Stomach (tissue), 9 donors: ENCODE measurements around the gene ZFHX3. TPM values are rescaled to one million over a fixed set of nuclear protein-coding genes. Genes with fewer than 3 reads are reported as not detected.

Source experiments
- DNase-seq, 2 donors: peaks; one replicate each; pipeline versions ENCODE4 v3.0.0 to v3.0.0-alpha.2; 2013 to 2019
- H3K27ac ChIP-seq, 5 donors: fragments of 200-600 bp in 4 of 5; sonication (generic) in 4 of 5; one replicate each; pipeline ENCODE4 v1.5.1; 2013 to 2019; ENCODE audit warnings: mild to moderate bottlenecking in 1 of 5, moderate library complexity in 1 of 5
- H3K27me3 ChIP-seq, 3 donors: fragments of 200-600 bp; sonication (generic); one replicate each; pipeline ENCODE4 v1.5.1; 2017 to 2019; ENCODE audit warnings: mixed run types in 1 of 3
- H3K36me3 ChIP-seq, 4 donors: fragments of 200-600 bp; sonication (generic); 1 replicate in 3 of 4; 2 replicates in 1 of 4; pipeline ENCODE4 v1.5.1; 2016 to 2019
- H3K4me1 ChIP-seq, 4 donors: fragments of 200-600 bp; sonication (generic); one replicate each; pipeline ENCODE4 v1.5.1; 2016 to 2019
- H3K4me3 ChIP-seq, 4 donors: fragments of 200-600 bp; sonication (generic) in 3 of 4; one replicate each; pipeline ENCODE4 v1.5.1; 2016 to 2019; ENCODE audit warnings: mild to moderate bottlenecking in 1 of 4
- H3K9me3 ChIP-seq, 4 donors: fragments of 200-600 bp; sonication (generic); one replicate each; pipeline ENCODE4 v1.5.1; 2016 to 2019
- EP300 ChIP-seq: sonication (generic); formaldehyde crosslinking; IDR thresholded peaks from one replicate; pipeline ENCODE4 v1.6.1; 2017; ENCODE audit warnings: antibody characterized with exemption
- POLR2A ChIP-seq, 4 donors: fragments of 450-650 bp; IDR thresholded peaks; one replicate each; pipeline ENCODE4 v1.6.1; 2016; ENCODE audit warnings: antibody characterized with exemption in 4 of 4, control low read depth in 2 of 4, mild to moderate bottlenecking in 1 of 4, moderate library complexity in 1 of 4
- POLR2AphosphoS5 ChIP-seq, 3 donors: sonication (generic); formaldehyde crosslinking; IDR thresholded peaks; one replicate each; pipeline ENCODE4 v1.6.1; 2016; ENCODE audit warnings: antibody characterized with exemption in 3 of 3
- WGBS, 5 donors: extraction: QIAGEN DNeasy Blood & Tissue Kit in 3 of 5; methylation state at CpG; one replicate each; pipeline versions ENCODE4 v1.1.5 to v1.1.7; 2013 to 2018; 5-methylcytosine and 5-hydroxymethylcytosine counted together
- intact Hi-C: fragments of 100-400 bp; cut with DNase I; formaldehyde crosslinking; loops from one replicate; pipeline ENCODE4 v1.15.1; 2023; ENCODE audit warnings: low total_unique reads
- polyA plus RNA-seq, 3 donors: library from polyadenylated mRNA; stranded (reverse); fragments of 200-250 nt; gene quantifications; one replicate each; pipeline ENCODE4 v1.2.3, GENCODE V29; 2013
- total RNA-seq, 5 donors: library from RNA; depleted of rRNA; stranded (reverse); fragments of >200 nt; gene quantifications; one replicate each; pipeline versions ENCODE4 v1.1.0 to v1.2.3, GENCODE V29; 2014 to 2016
- TF ChIP-seq, protein P1 (sequence below), 7 experiments: fragments of 450-650 bp in 4 of 7; fragments of 200-600 bp in 3 of 7; sonication (generic) in 3 of 7; IDR thresholded peaks; one replicate each; pipeline ENCODE4 v1.5.1; 2016 to 2019; ENCODE audit warnings: antibody characterized with exemption in 7 of 7, control low read depth in 2 of 7, mild to moderate bottlenecking in 1 of 7
- donor health status: healthy with polysubstance abuse.
- donor health status: Bipolar disorder and iron deficiency.
- donor health status: healthy.

The ZFHX3 gene
- total and polyA plus RNA-seq, 8 donors, result 1.1 to 27.5 (median 11.8) TPM

DNA sequence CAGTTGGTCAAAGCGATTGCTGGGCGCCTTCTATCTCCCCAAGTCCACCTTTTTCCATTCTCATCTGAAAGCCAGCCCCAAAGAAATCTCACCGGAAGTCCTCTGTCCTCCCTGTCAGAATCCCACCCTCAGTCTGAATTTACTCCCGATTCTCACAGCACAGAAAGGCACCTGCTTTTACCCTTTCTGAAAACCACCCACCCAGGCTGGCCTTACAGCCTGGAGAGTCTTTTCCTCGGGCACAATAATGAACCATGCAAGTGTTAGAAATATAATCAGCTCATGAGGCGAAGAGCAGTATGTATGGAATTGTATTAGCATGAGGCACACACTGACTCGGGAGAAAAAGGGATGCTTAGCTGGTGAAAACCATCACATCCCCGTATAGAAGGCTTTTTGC, 1.2 kb upstream of the ZFHX3 start:
- intact Hi-C loops, result loop anchor here (10.0 kb wide), 1 partner anchor 204 kb away; no protein-coding TSS in a partner anchor
- peaks cover 0 to 18% (median 0%) of the 10 kb centered on the region in 3 donors for H3K27me3 ChIP-seq
- peak overlapping the region; percentile 39 to 98 (median 93) for H3K27ac ChIP-seq
- no peaks in the 10 kb centered on the region for H3K9me3 ChIP-seq
- no peak for DNase-seq
- TF ChIP-seq EP300, result no peak
- no peak for TF ChIP-seq POLR2AphosphoS5 (IDR thresholded peaks at IDR 0.05)
- TF ChIP-seq POLR2A (IDR thresholded peaks at IDR 0.05), result no peak
- TF ChIP-seq, protein P1, sequence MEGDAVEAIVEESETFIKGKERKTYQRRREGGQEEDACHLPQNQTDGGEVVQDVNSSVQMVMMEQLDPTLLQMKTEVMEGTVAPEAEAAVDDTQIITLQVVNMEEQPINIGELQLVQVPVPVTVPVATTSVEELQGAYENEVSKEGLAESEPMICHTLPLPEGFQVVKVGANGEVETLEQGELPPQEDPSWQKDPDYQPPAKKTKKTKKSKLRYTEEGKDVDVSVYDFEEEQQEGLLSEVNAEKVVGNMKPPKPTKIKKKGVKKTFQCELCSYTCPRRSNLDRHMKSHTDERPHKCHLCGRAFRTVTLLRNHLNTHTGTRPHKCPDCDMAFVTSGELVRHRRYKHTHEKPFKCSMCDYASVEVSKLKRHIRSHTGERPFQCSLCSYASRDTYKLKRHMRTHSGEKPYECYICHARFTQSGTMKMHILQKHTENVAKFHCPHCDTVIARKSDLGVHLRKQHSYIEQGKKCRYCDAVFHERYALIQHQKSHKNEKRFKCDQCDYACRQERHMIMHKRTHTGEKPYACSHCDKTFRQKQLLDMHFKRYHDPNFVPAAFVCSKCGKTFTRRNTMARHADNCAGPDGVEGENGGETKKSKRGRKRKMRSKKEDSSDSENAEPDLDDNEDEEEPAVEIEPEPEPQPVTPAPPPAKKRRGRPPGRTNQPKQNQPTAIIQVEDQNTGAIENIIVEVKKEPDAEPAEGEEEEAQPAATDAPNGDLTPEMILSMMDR (IDR thresholded peaks at IDR 0.05), result no peak
- H3K4me1 ChIP-seq, result peaks cover 30 to 92% (median 64%) of the 10 kb centered on the region in 4 donors
- H3K36me3 ChIP-seq, result no peaks in the 10 kb centered on the region
- 79 to 86% (median 84%) methylated on average over 8 of the region's 8 CpGs for WGBS, 5 donors
- peak overlapping the region in 2 of 4 donors; percentile 77 to 80 for H3K4me3 ChIP-seq

DNA sequence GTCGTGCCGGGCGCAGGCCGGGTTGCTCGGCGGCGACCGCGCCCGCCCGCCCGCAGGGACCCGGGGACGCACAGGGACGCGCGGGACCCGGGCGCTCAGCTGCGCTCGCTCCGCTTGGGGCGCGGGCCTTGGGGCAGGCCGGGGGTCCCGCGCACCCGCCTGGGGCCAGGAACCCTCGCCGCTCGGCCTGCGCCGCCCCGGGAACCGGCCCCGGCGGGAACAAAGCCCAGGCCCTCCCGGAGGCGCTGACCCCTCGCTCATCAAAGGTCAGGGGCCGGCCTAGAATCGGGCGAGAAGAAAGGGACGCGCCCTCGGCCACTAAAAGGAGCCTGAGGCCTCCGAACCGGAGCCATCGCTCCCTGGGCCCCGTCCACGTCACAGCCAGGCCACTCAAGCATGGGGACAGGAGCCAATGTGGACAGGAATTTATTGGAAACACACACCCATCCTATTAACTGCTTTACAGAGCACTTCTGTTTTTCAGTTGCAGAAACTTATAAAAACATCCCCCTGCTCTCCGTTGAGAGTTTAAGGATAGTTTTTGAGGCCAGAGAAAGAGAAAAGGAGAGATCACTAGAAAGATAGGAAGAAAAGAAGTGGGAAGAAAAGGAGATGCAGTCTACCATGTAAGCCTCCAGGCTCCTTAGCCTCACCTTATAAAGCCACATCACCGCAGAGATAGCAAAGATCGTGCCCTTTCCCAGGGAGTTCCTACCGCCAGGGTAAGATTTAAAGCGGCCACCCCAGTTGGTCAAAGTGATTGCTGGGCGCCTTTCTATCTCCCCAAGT, 558 bp upstream of the ZFHX3 start:
- peaks cover 24 to 92% (median 64%) of the 10 kb centered on the region in 4 donors for H3K4me1 ChIP-seq
- 4 to 24% (median 8%) methylated on average over 14 to 57 of the region's 57 CpGs for WGBS, 5 donors
- intact Hi-C loops, result loop anchor here (10.0 kb wide), 1 partner anchor 204 kb away; no protein-coding TSS in a partner anchor
- TF ChIP-seq POLR2A (IDR thresholded peaks at IDR 0.05), result no peak
- peak in 2 of 3 donors; percentile 12 to 19 for TF ChIP-seq POLR2AphosphoS5 (IDR thresholded peaks at IDR 0.05)
- TF ChIP-seq, protein P1 (IDR thresholded peaks at IDR 0.05), result no peak
- no peak for TF ChIP-seq EP300
- peak overlapping the region; percentile 74 to 80 (median 77) for H3K4me3 ChIP-seq
- H3K27ac ChIP-seq, result peak overlapping the region; percentile 91 to 98 (median 96)
- DNase-seq, result peak; percentile 50 to 73
- H3K36me3 ChIP-seq, result no peaks in the 10 kb centered on the region
- peaks cover 0 to 18% (median 0%) of the 10 kb centered on the region in 3 donors for H3K27me3 ChIP-seq
- no peaks in the 10 kb centered on the region for H3K9me3 ChIP-seq

DNA sequence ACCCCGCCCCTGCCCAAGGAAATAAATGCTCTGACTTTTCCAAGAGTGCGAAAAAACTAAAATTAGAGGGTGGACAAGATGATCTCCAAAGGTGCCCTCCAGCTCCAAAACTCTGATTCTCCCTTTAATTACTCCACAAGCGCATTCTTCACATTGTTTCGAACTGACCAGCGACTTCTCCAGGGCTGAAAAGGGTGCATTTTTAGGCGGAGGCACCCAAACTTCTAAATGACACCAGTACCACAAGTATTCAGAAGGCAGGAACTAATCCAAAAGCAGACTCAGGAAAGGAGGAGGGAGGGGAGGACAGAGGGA, 750 bp downstream of the ZFHX3 start:
- no peak for DNase-seq
- TF ChIP-seq POLR2A (IDR thresholded peaks at IDR 0.05) (no peak), EP300 (no peak), POLR2AphosphoS5 (IDR thresholded peaks at IDR 0.05) (peak in 1 of 3 donors; percentile 12)
- TF ChIP-seq, protein P1 (IDR thresholded peaks at IDR 0.05), result no peak
- WGBS, 5 donors, result 41 to 57% (median 49%) methylated on average over 6 of the region's 6 CpGs
- no peaks in the 10 kb centered on the region for H3K9me3 ChIP-seq
- H3K27me3 ChIP-seq, result peaks cover 0 to 18% (median 0%) of the 10 kb centered on the region in 3 donors
- peak overlapping the region; percentile 74 to 80 (median 77) for H3K4me3 ChIP-seq
- H3K4me1 ChIP-seq, result peaks cover 22 to 95% (median 67%) of the 10 kb centered on the region in 4 donors
- intact Hi-C loops, result loop anchor here (10.0 kb wide), 1 partner anchor 202 kb away; no protein-coding TSS in a partner anchor
- H3K27ac ChIP-seq, result peak overlapping the region; percentile 91 to 98 (median 96)
- no peaks in the 10 kb centered on the region for H3K36me3 ChIP-seq

DNA sequence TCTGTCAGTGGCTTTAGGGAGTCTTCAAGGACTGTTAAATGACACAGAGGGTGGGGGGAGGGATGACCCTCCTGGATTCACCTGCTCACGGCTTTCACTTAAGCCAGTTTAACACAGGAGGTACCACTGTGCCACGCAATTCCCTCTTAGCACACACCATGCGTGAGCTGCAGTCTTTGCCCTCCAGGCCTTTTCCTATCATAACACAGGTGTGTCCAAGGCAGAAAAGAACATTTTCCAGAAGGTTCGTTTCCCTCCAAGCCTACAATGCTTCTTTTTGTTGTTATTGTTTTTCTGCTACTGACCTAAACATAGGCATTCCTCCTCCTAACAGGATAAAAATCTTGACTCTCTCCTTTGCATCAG, 1.1 kb downstream of the ZFHX3 start:
- no peaks in the 10 kb centered on the region for H3K9me3 ChIP-seq
- DNase-seq, result no peak
- peaks cover 22 to 94% (median 68%) of the 10 kb centered on the region in 4 donors for H3K4me1 ChIP-seq
- H3K4me3 ChIP-seq, result peak overlapping the region; percentile 74 to 80 (median 77)
- H3K27me3 ChIP-seq, result peaks cover 0 to 18% (median 0%) of the 10 kb centered on the region in 3 donors
- no peak for TF ChIP-seq POLR2A (IDR thresholded peaks at IDR 0.05)
- TF ChIP-seq, protein P1 (IDR thresholded peaks at IDR 0.05), result no peak
- TF ChIP-seq POLR2AphosphoS5 (IDR thresholded peaks at IDR 0.05), result no peak
- TF ChIP-seq EP300, result no peak
- H3K36me3 ChIP-seq, result no peaks in the 10 kb centered on the region
- 41 to 62% (median 55%) methylated on average over 4 of the region's 4 CpGs for WGBS, 5 donors
- peak overlapping the region in 4 of 5 donors; percentile 91 to 98 (median 94) for H3K27ac ChIP-seq
- intact Hi-C loops, result loop anchor here (10.0 kb wide), 1 partner anchor 202 kb away; no protein-coding TSS in a partner anchor
